ENCODE measurements around the gene FAM110A.
"Not testable (repeated sequence)": the region's sequence is repeated elsewhere in the genome, so short reads cannot be mapped to it uniquely, and the experiment has no call there.

The FAM110A gene

DNA sequence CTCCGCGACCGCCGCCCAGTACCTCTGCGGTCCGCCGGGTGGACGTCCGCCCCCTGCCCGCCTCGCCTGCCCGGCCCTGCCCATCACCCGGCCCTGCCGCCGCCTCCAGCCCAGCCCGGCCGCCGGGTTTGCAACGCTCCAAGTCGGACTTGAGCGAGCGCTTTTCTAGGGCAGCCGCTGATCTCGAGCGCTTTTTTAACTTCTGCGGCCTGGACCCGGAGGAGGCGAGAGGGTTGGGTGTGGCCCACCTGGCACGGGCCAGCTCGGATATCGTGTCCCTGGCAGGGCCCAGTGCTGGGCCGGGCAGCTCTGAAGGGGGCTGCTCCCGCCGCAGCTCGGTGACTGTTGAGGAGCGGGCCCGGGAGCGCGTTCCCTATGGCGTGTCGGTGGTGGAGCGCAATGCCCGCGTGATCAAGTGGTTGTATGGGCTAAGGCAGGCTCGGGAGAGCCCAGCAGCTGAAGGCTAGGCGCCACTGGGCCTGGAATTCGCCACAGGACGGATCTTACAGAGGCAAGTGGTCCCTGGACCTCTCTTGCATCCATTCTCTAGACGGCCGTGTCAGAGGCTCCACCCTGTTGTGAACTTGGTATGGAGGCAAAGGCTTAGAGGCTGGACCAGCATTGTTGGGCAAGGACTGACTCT lies 11.8 kb downstream of the FAM110A start:
- no peak for DNase-seq

DNA sequence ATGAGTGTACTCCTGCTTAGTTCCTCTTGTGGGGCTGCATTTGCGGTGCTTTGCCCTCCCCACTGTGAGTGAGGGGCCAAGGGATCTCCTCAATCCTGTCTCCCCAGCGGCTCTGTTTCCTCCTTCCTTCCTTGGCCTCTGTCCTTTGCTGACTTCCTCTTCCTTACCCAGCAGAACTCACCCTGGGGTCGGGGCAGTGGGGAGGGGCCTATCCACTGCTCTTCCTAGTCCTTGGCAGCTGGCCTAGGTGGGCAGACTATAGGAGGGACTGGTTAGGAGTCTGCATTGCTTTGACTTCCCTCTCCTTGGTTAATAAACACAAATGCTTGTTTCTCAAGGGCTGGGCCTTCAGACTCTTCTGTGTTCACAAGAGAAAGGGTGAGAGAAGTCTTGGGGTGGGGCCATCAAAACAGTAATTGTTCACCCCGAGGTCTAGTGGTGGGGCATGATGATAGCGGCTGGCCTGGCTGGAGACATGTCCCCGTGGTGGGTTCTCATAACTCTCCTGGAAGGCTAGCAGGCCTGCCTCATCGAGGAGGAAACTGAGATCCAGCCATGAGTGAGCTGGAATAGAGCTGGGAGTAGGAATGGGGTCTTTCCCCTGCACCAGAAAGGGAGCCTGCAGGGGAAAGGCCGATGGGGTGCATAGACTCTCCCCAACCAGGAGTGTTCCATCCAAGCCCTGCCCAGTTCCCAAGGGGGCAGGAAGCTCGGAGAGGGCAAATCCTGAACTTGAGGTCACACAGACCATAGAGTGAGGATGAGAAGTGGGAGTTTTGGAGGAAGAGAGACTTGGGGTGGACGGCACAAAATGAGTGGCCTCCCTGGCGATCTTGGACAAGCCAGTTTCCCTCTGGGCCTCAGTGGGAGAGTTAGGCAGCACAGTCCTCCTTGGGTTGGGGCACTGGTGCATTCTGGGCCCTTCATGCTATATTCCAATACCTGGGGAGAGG lies 12.7 kb downstream of the FAM110A start:
- DNase-seq, result no peak

DNA sequence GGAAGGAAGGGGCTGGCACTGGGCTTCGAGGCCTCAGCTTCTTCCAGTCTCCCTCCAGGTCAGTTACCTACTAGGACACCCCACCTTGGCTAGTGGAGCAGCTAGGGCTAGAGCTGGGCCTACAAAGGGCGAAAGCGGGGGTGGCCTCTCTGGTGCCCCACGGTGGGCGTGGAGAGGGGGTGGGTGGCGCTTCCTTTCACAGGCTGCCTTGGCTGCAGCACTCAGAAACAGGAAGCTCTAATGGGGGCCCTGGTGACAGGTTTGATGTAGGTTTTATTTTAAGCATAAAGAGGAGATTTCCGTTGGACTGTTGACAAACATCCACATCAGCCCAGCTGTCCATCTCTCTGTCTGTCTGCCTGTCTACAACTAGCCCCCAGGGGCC lies 13.4 kb downstream of the FAM110A start:
- no peak for DNase-seq

DNA sequence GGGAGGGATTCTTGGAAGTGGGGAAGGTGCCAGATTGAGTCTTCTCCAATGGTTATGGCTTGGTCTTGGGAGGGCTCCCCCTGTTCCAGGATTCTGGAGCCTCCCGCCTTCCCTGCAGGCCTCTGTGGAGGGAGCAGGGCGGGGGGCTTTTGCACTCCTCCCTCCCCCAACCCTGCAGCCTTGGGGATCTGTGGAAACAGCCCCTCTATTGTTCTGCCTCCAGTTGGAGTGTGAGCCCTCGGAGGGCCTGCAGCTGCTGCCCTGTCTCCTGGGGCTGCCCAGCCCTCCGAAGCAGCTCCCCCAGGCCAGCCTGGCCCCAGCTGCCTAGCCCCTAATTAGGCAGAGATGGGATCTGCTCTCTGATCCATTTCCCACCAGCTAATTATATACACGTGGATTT lies 14.7 kb downstream of the FAM110A start:
- DNase-seq, result no peak

DNA sequence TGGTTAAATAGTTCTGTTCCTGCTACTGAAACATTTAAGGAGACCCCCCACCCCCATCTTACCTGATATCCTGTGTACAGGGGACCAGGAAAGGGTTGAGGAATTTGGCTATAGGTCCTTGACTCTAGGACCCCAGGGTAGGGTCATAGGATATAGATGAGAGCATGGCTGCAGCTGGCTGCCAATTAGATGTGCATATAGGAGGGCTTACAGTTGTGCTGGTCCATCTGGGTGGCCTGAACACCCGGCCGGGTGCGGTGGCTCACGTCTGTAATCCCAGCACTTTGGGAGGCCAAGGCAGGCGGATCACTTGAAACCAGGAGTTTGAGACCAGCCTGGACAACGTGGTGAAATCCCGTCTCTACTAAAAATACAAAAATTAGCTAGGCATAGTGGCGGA lies 15.2 kb downstream of the FAM110A start:
- not testable (repeated sequence) for DNase-seq

DNA sequence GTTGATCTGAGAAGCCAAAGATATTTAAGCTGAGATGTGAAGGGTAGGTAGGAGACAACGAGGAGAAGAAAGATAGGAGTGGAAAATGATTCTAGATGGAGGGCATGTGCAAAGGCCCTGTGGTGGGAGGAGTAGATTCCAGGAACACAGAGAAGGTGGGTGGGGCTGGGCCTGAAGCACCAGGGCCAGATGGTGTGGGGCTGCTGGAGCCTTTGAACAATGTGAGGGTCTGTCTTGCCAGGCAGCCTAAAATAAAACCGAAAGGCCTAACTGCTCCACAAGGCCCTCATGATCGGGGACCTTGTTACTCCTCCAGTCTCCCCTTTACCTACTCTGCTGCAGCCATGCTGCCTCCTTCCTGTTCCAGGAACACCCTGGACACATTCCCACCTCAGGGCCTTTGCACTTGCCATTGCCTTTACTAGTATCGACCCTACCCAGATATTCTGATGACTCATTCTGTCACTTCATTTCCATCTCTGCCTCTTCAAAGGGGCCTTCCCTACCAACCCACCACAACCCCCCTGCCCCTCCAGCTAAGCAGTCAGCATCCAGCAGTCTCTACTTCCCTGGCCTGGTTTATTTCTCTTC lies 20.0 kb downstream of the FAM110A start:
- no peak for DNase-seq

DNA sequence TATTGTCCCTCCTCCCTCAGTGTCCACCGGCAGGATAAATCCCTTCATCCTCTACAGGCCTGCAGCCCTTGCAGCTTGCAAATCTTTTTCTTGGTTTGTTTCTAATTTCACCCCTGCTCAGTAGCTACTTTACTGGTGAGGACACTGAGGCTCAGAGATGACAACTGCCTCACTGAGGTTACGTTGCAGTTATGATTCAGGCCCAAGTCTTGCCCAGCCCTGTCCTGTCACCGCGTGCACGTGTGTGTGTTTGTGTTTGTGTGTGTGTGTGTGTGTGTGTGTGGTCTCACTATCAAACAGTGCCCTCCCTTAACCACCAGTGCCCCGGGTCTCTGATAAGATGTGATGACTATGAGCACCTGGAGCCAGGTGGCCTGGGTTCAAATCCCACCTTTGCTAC lies 21.1 kb downstream of the FAM110A start:
- no peak for DNase-seq

DNA sequence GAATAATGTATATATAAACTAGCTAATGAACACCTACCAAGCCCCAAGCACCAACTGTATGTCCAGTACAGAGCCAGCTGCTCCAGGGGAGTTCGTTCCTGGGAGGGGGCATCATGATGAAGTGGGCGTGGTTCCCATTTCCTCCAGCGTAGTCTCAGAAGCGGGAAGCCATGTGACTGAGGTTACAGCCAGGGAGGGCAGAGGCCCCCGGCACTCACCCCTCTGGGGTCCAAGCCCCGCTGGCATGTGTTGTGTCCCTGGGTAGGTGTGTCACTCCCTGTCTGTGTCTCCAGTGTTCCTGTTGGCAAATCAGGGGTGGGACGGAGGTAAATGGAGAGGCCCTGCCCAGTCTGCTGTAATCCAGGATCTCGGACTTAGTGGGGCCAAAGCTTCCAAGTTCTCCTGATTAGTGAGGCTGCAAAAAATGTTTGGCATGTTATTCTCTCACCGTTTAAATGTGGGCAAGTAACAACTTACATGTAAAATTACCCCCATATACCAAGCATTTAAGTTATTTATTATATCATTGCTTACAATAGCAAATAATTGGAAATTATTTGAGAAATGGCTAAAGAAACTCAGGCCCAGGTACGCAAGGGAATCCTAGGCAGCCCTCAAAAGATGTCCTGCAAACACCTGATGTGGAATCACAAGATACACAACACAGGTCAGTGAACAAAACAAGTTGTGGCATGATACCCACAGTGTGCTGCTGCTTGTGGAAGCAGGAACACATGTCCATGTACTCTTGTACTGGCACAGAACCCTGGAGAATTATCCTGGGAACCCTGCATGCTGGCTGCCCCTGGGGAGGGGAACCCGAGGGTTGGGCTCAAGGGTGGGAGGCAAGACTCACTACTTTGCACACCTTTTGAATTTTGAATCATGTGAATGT lies 22.2 kb downstream of the FAM110A start:
- DNase-seq, result no peak

DNA sequence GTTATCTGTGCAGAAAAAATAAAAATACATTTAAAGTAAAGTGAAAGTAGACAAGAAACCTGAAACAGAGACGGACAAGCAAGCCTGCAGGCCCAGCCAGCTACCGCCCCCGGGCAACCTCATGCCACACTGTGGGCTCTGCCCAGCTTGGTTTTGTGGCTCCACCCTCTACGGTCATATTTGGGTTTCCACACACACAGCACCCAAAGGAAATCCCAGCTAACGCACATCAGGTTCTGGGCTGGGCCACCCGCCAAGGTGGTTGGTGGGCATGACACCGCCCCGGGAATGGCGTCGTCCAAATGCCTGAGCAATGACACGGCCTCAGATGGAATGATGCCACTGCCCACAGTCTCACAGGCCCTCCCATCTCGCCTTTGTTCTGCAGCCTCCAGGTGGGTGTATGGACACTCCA lies 22.9 kb downstream of the FAM110A start:
- peak; percentile 56 for DNase-seq

DNA sequence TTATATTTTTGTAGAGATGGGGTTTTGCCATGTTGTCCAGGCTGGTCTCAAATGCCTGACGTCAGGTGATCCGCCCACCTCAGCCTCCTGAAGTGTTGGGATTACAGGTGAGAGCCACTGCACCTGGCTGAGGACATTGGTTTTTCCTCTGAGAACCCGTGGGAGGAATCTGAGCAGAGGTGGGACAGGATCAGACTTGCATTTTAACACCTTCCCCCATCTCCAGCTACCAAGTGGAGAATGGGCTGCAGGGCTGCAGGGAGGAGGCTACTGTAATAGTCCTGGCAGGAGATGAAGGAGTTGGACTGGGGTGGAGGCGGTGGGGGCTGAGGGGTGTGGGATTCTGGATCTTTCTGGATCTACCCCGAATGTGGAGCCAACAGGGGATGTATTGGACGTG lies 24.5 kb downstream of the FAM110A start:
- no peak for DNase-seq

DNA sequence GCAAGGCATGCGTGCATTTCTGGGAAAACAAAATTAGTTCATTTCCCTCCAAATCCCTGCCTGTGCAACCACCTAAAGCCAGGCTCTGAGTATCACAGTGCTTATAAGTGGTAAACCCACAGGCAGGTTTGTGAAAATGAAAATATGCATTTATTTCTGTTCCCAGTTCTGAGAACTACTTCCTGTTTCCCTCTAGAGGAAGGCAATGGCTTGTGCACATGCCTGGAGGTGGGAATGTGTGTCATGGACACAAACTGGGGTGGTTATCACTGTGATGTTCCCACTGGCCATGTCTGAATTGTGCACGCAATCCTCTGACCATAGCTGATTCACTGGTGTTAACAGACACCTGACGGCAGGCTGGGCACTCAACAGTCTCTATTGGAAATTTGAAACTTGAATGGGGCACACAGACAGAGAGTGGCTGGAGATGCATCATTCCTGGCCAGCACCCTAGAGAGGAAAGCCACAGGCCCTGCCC lies 26.3 kb downstream of the FAM110A start:
- DNase-seq, result no peak

DNA sequence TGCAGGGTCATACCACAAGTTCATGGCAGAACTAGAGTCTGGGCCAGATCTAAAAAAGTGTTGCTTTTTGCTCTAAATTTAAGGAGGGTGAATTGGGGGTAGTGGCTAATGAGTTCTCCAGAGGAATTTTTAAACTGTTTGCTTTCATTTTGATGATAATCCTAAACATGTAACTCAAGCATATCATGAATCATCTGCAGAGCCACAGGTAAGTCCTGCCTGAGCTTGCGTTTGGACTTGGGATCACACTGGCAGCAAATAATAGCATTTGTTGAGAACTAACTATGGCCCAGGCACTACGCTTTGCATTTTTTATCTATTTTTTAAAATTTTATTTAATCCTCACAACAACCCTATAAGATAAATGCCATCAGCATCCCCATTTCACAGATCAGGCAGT lies 27.4 kb downstream of the FAM110A start:
- no peak for DNase-seq

DNA sequence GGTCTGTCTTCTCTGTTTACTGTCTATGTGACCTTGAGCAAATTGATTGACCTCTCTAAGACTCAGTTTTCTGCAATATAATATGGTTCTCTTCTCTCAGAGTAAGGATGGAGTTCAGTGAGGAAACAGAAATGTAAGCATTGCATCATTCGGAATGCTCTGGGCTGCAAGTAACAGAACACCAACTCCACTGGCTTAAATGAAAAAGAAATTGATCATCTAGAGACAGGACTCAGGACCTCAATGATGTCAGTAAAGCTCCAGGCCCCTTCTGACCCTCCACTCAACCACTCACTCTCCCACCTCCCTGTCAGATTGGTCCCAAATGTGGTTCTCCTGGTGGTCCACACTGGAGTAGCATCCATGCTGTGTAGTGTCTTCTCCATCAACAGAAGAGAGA lies 31.9 kb downstream of the FAM110A start:
- no peak for DNase-seq

DNA sequence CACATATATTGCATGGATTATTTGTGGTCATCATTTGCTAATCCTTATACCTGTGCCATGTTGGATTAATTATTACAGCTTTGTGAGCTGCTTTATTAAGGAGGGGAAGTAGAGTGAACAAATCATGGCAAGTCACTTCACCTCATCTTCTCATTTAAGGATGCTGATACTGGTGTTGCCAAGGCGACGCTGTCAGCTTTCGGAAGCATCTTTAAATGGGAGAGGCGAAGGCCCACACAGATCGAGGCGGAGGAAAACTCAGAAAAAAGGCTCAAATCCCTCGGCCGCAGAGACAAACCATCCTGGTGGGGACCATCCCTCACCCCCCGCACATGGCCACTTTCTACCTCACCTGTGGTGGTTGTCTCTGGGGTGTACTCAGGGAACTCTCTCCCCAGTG lies 34.8 kb downstream of the FAM110A start:
- DNase-seq, result no peak

DNA sequence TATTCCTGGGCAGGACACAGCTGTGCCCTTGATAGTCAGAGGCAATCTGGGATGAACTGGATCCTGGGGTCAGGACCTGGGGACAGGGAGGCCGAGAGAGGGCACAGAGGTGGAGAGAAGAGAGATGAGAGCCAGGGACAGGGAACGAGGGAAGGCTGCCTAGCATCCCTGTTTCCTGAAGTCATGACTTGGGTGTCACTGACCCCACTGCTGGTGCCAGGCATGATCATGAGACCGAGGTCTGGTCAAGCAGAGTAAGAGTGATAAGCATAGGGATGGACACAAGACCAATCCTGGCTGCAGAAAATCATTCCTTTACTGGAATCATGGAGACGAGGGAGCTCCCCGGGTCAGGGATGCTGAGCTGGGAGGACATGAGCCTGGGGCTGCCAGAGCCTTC lies 36.1 kb downstream of the FAM110A start:
- no peak for DNase-seq

DNA sequence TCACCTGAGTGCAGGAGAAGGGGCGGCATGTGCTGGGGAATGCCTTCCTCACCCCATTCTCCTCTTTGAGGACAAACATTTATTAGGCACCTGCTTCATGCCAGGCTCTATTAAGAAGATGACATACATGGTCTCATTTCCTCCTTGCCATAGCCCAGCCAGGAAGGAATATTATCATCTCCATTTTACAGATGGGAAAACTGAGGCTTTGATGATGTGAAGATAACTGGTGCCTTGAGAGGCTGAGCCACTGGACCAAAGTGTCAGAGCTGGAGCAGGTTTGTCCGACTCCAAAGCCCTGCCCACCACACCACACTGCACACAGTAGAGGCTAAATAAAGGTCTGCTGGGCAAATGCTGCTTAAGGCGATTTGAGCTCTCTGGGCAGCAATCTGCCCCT lies 37.2 kb downstream of the FAM110A start:
- DNase-seq, result no peak

DNA sequence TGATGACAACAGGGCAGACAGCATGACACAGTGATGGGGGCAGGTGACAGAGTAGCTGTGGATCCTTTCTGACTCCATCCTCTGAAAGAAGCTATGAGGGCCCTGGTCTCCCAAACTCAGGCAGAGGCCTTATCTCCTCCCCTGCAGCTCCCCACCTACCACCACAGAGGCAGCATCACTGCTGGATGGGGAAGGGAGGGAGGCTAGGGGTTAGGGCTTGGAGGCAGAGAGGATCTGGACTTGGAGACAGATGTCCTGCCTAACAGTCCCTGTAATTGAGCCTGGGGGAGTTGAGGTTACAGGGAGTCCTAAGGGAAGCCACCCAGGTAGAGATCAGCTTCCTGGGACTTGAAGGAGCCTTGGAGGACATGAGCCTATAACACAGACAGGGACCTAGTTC lies 37.9 kb downstream of the FAM110A start:
- no peak for DNase-seq

DNA sequence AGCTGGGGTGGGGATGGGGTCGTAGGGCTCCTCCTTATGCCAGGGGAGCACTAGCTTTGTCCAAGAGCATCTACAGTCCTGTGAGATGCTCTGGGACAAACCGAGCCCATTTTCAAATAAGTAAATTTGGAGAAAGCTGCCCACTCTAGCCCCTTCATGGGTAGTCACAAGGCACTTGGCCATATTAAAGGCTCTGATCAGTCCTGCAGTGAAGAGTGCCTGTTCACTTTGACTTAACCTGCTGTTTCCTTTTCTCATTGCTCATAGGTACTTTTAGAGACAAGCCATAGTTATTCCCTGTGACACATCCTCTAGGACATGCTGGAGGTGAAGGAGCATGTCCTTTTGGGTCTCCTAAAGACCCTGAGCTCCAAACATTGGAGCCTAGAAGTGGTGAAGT lies 38.4 kb downstream of the FAM110A start:
- DNase-seq, result no peak

DNA sequence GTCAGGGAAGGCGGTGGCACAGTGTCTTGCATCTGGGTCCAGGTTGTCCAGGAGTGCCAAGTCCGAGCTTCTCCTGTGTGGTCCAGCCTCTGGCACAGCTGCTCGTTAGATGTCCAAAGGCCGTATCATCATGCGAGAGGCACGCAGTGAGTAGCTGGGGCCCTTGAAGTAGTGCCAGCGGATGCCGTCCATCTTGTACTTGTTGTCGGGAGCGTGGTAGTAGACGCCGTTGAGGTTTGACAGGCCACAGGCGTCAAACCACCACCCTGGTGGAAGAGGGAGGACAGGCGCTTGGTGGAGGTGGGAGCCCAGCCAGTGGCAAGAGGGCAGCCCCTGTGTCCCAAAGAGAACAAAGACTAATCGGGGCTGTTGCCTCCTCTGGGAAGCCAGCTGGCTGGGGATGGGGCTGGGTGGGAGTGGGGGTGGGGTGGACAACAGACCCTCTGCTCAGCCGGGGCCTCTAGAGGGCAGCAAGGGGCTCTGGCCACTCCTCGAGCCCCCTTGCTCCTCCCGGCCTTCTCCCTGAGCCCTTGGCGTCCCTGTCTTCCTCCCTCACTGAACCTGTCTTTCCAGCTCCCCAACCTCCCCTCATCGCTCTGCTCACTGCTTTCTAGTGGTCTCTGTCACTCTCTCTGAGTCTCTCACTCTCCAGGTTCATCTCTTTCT lies 39.5 kb downstream of the FAM110A start:
- no peak for DNase-seq

DNA sequence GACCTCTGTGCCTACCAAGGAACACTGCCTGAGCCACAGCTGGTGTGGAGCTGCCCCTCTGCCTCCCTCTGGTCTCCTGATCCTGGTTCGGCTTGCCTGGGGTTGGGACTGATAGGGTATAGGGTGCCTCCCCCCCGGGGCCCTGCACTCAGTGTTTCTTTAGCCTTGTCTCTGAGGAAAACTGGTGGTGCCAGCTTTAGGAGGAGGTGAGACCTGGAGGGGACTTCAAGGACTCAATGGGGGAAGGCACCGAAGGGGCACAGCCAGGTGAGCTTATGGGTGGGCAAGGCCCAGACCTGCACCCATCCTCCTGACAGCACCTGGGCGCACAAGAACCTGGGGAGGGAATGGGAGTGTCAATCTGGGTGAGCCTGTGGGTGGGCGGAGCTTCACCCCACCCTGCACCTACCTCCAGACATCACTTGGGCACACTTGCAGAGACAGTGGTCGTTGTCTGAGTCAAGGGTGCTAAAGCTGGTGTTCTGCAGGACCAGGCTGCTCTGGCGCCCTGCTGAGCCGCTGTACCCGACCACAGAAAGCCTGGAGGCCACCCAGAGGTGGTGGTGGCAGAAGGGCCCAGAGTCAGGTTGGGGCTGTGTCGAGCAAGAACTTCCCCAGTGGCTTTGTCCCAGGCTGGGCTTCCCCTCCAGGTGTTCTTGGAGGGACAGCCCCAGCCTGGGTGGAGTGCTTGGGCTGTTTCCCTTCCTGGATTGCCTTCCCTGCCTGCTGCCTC lies 40.5 kb downstream of the FAM110A start:
- DNase-seq, result no peak

DNA sequence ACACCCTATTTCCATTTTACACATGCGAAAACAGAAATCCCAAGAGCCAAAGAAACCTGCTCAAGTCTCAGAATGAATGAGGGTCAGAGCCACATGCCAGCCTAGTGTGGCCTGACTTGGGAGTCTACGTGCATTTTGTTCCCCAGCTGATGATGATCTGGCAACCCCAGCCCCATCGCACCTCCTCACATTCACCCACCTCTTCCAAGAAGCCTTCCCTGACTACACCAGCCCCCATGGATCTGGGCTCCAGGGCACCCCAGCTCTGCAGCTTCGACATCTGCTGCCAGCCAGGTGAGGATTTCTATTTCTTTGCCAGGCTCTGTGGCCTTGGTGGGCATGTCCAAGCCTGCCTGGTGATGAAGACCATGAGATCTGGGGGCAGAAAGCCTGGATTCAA lies 41.6 kb downstream of the FAM110A start:
- no peak for DNase-seq

DNA sequence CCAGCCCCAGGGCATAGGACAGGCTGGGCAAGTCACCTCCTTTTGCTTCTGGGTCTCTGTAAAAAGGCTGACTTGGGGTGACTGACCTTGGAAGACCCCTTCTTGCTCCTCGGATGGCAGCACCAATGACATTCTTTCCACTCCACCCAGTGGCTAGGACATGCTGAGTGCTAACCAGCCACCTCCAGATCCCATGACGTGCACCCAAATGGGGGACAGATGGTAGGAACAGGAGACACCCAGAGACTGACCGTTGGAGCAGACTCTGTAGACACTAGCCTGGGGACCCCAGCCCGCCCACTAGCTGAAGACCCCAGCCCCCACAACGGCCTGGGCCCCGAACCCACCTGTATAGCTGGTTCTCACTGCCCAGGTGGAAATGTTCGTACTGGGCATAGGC lies 44.3 kb downstream of the FAM110A start:
- DNase-seq, result no peak
